ENCODE measurements around the gene TMEM131L. TPM values are rescaled to one million over a fixed set of nuclear protein-coding genes. Genes with fewer than 3 reads are reported as not detected.
A peak's percentile ranks its signal among the peaks of the same experiment; 100 is the strongest.

TMEM131L gene
- total RNA-seq, 2 donors from 2014 or later, result 22.2 to 25.6 TPM

- H3K4me1 ChIP-seq (ENCODE audit: control insufficient read depth in 1 of 2, low read depth in 2 of 2), result peaks cover 24 to 56% of the 10 kb centered on the region in 2 donors
- no peak for ATAC-seq (ENCODE audit: insufficient number of reproducible peaks, low FRiP score, low read depth)
Measured at GRCh38 chr4:153523941-153524386, 57.8 kb downstream of the TMEM131L start.

GRCh38 chr4:153524682-153525081, 58.5 kb downstream of the TMEM131L start:
- Histone ChIP-seq H3K36me3 (no peaks in the 10 kb centered on the region), H3K4me1 (ENCODE audit: control insufficient read depth in 1 of 2, low read depth in 2 of 2) (peaks cover 20 to 56% of the 10 kb centered on the region in 2 donors), H3K9me3 (no peaks in the 10 kb centered on the region), H3K27me3 (replicated peaks; ENCODE audit: insufficient read depth) (no peaks in the 10 kb centered on the region), H3K4me3 (no peak overlapping the region), H3K27ac (peak overlapping the region in 1 of 2 donors; percentile 26)
- no peak for ATAC-seq (ENCODE audit: insufficient number of reproducible peaks, low FRiP score, low read depth)
- DNase-seq (ENCODE audit: low spot score), result no peak
- TF ChIP-seq CTCF (IDR thresholded peaks at IDR 0.05), result no peak

More at GRCh38 chr4:153523941-153524386, 57.8 kb downstream of the TMEM131L start:
- DNase-seq (ENCODE audit: low spot score), result no peak
- no peaks in the 10 kb centered on the region for H3K9me3 ChIP-seq
- H3K27ac ChIP-seq, result peak overlapping the region in 1 of 2 donors; percentile 26
- no peaks in the 10 kb centered on the region for H3K27me3 ChIP-seq (replicated peaks; ENCODE audit: insufficient read depth)
- H3K36me3 ChIP-seq, result no peaks in the 10 kb centered on the region
- H3K4me3 ChIP-seq, result no peak overlapping the region
- no peak for TF ChIP-seq CTCF (IDR thresholded peaks at IDR 0.05)

GRCh38 chr4:153527690-153528089, 61.5 kb downstream of the TMEM131L start:
- no peaks in the 10 kb centered on the region for H3K36me3 ChIP-seq
- ATAC-seq (ENCODE audit: insufficient number of reproducible peaks, low FRiP score, low read depth), result no peak
- H3K9me3 ChIP-seq, result no peaks in the 10 kb centered on the region
- peaks cover 42 to 72% of the 10 kb centered on the region in 2 donors for H3K4me1 ChIP-seq (ENCODE audit: control insufficient read depth in 1 of 2, low read depth in 2 of 2)
- H3K27me3 ChIP-seq (replicated peaks; ENCODE audit: insufficient read depth), result no peaks in the 10 kb centered on the region
- no peak overlapping the region for H3K4me3 ChIP-seq
- no peak overlapping the region for H3K27ac ChIP-seq
- TF ChIP-seq CTCF (IDR thresholded peaks at IDR 0.05), result no peak
- no peak for DNase-seq (ENCODE audit: low spot score)

GRCh38 chr4:153528705-153529485, 62.7 kb downstream of the TMEM131L start:
- H3K27ac ChIP-seq, result no peak overlapping the region
- peaks cover 38 to 68% of the 10 kb centered on the region in 2 donors for H3K4me1 ChIP-seq (ENCODE audit: control insufficient read depth in 1 of 2, low read depth in 2 of 2)
- ATAC-seq (ENCODE audit: insufficient number of reproducible peaks, low FRiP score, low read depth) (no peak), DNase-seq (ENCODE audit: low spot score) (no peak)
- no peaks in the 10 kb centered on the region for H3K27me3 ChIP-seq (replicated peaks; ENCODE audit: insufficient read depth)
- H3K4me3 ChIP-seq, result no peak overlapping the region
- H3K36me3 ChIP-seq, result no peaks in the 10 kb centered on the region
- TF ChIP-seq CTCF (IDR thresholded peaks at IDR 0.05), result no peak
- no peaks in the 10 kb centered on the region for H3K9me3 ChIP-seq

GRCh38 chr4:153529646-153530045, 63.5 kb downstream of the TMEM131L start:
- H3K27me3 ChIP-seq (replicated peaks; ENCODE audit: insufficient read depth), result no peaks in the 10 kb centered on the region
- no peak for TF ChIP-seq CTCF (IDR thresholded peaks at IDR 0.05)
- no peak overlapping the region for H3K4me3 ChIP-seq
- peak overlapping the region in 1 of 2 donors; percentile 49 for H3K27ac ChIP-seq
- ATAC-seq (ENCODE audit: insufficient number of reproducible peaks, low FRiP score, low read depth), result no peak
- DNase-seq (ENCODE audit: low spot score), result no peak
- H3K9me3 ChIP-seq, result no peaks in the 10 kb centered on the region
- peaks cover 31 to 61% of the 10 kb centered on the region in 2 donors for H3K4me1 ChIP-seq (ENCODE audit: control insufficient read depth in 1 of 2, low read depth in 2 of 2)
- H3K36me3 ChIP-seq, result no peaks in the 10 kb centered on the region

Data from thoracic aorta (tissue), 2 donors.